HepG2 (cell line): ENCODE data around the gene SERTAD2. TPM values are rescaled to one million over a fixed set of nuclear protein-coding genes. Genes with fewer than 3 reads are reported as not detected.

Experiments used
- AGO1 ChIP-seq: fragments of 200-400 bp; formaldehyde crosslinking; IDR thresholded peaks from 2 replicates; pipeline ENCODE4 v1.6.1; 2017; ENCODE audit warnings: mild to moderate bottlenecking, low read depth, low read length, moderate library complexity; ENCODE audit not compliant: poor library complexity, severe bottlenecking
- CBX2 ChIP-seq, 2 experiments: fragments of 200-600 bp in 1 of 2; sonication (generic); formaldehyde crosslinking in 1 of 2; IDR thresholded peaks; 2 replicates each; pipeline versions ENCODE4 v1.7.0 to v1.8.1; 2018 to 2022; ENCODE audit warnings: low read depth in 2 of 2, low read length in 1 of 2, mild to moderate bottlenecking in 1 of 2, missing genetic modification reagents in 1 of 2
- CC2D1A ChIP-seq: sonication (generic); formaldehyde crosslinking; IDR thresholded peaks from 2 replicates; pipeline ENCODE4 v1.8.1; 2023; ENCODE audit warnings: mild to moderate bottlenecking, missing genetic modification reagents
- CTCF ChIP-seq: sonication (generic); formaldehyde crosslinking; IDR thresholded peaks from 2 replicates; pipeline ENCODE4 v1.5.0; 2020; ENCODE audit warnings: mild to moderate bottlenecking, missing genetic modification reagents, moderate library complexity
- DR1 ChIP-seq: sonication (generic); formaldehyde crosslinking; IDR thresholded peaks from 2 replicates; pipeline ENCODE4 v1.8.0; 2021; ENCODE audit warnings: mild to moderate bottlenecking, missing genetic modification reagents, inconsistent platforms
- DRAP1 ChIP-seq: IDR thresholded peaks from 2 replicates; pipeline ENCODE4 v1.6.1; 2016; ENCODE audit warnings: missing genetic modification reagents, missing compliant biosample characterization
- ELF3 ChIP-seq: IDR thresholded peaks from 2 replicates; pipeline ENCODE4 v1.6.1; 2016; ENCODE audit warnings: missing genetic modification reagents, missing compliant biosample characterization
- FOXO1 ChIP-seq: sonication (generic); formaldehyde crosslinking; IDR thresholded peaks from 2 replicates; pipeline ENCODE4 v1.4.0; 2020; ENCODE audit warnings: missing genetic modification reagents
- GRHL1 ChIP-seq: sonication (generic); formaldehyde crosslinking; conservative IDR thresholded peaks from 2 replicates; pipeline ENCODE4 v1.8.0; 2022; ENCODE audit warnings: missing genetic modification reagents
- IKZF4 ChIP-seq: sonication (generic); formaldehyde crosslinking; IDR thresholded peaks from 2 replicates; pipeline ENCODE4 v1.5.1; 2020; ENCODE audit warnings: borderline replicate concordance, mild to moderate bottlenecking, low read depth, missing genetic modification reagents; ENCODE audit errors: not compliant biosample characterization
- KDM1A ChIP-seq: IDR thresholded peaks from 2 replicates; pipeline ENCODE4 v1.6.1; 2016; ENCODE audit warnings: missing compliant biosample characterization
- KLF16 ChIP-seq, 2 experiments: sonication (generic) in 1 of 2; formaldehyde crosslinking in 1 of 2; IDR thresholded peaks; 2 replicates each; pipeline versions ENCODE4 v1.6.1 to v1.8.0; 2016 to 2023; ENCODE audit warnings: missing genetic modification reagents in 2 of 2, missing compliant biosample characterization in 1 of 2
- MAF1 ChIP-seq: sonication (generic); formaldehyde crosslinking; IDR thresholded peaks from 2 replicates; pipeline ENCODE4 v1.5.0; 2020; ENCODE audit warnings: missing genetic modification reagents, borderline replicate concordance
- MED8 ChIP-seq: sonication (generic); formaldehyde crosslinking; IDR thresholded peaks from 2 replicates; pipeline ENCODE4 v1.8.1; 2023; ENCODE audit warnings: mild to moderate bottlenecking, missing genetic modification reagents; ENCODE audit not compliant: insufficient replicate concordance
- NFATC3 ChIP-seq: sonication (generic); formaldehyde crosslinking; IDR thresholded peaks from 2 replicates; pipeline ENCODE4 v1.5.1; 2020; ENCODE audit warnings: mild to moderate bottlenecking, missing genetic modification reagents
- NFIB ChIP-seq: sonication (generic); formaldehyde crosslinking; IDR thresholded peaks from 2 replicates; pipeline ENCODE4 v1.9.0; 2021; ENCODE audit warnings: missing genetic modification reagents, mild to moderate bottlenecking, borderline replicate concordance
- PHF5A ChIP-seq: IDR thresholded peaks from one replicate; pipeline ENCODE4 v1.6.1; 2018; ENCODE audit warnings: low read depth, missing genetic modification reagents; ENCODE audit not compliant: unreplicated experiment
- SKI ChIP-seq: fragments of 450-650 bp; IDR thresholded peaks from one replicate; pipeline ENCODE4 v1.6.1; 2018; ENCODE audit warnings: mild to moderate bottlenecking; ENCODE audit not compliant: partially characterized antibody
- TBP ChIP-seq: sonication (generic); formaldehyde crosslinking; IDR thresholded peaks from 2 replicates; pipeline ENCODE4 v1.5.0; 2020; ENCODE audit warnings: missing genetic modification reagents
- U2AF1 ChIP-seq: fragments of 200-400 bp; formaldehyde crosslinking; optimal IDR thresholded peaks from 2 replicates; pipeline ENCODE3; 2017; ENCODE audit warnings: mild to moderate bottlenecking, low read depth, low read length
- U2AF2 ChIP-seq: fragments of 200-400 bp; formaldehyde crosslinking; IDR thresholded peaks from 2 replicates; pipeline ENCODE4 v1.6.1; 2017; ENCODE audit warnings: low read depth, mild to moderate bottlenecking, low read length
- ZBTB7B ChIP-seq: sonication (generic); formaldehyde crosslinking; IDR thresholded peaks from 2 replicates; pipeline ENCODE4 v1.4.0; 2020; ENCODE audit warnings: missing genetic modification reagents
- ZFAT ChIP-seq: sonication (generic); formaldehyde crosslinking; conservative IDR thresholded peaks from 2 replicates; pipeline ENCODE4 v1.8.1; 2023; ENCODE audit warnings: missing genetic modification reagents, inconsistent platforms
- ZNF20 ChIP-seq: sonication (generic); formaldehyde crosslinking; IDR thresholded peaks from 2 replicates; pipeline ENCODE4 v1.4.0; 2020; ENCODE audit warnings: mild to moderate bottlenecking, moderate library complexity, missing genetic modification reagents
- ZNF446 ChIP-seq: sonication (generic); formaldehyde crosslinking; IDR thresholded peaks from 2 replicates; pipeline ENCODE4 v1.5.0; 2020; ENCODE audit warnings: mild to moderate bottlenecking, missing genetic modification reagents
- ZNF543 ChIP-seq: sonication (generic); formaldehyde crosslinking; IDR thresholded peaks from 2 replicates; pipeline ENCODE4 v1.4.0; 2020; ENCODE audit warnings: mild to moderate bottlenecking, missing genetic modification reagents
- ZNF569 ChIP-seq: sonication (generic); formaldehyde crosslinking; IDR thresholded peaks from 2 replicates; pipeline ENCODE4 v1.5.0; 2020; ENCODE audit warnings: mild to moderate bottlenecking, missing genetic modification reagents, moderate library complexity, borderline replicate concordance
- ZNF772 ChIP-seq: sonication (generic); formaldehyde crosslinking; IDR thresholded peaks from 2 replicates; pipeline ENCODE4 v1.5.0; 2020; ENCODE audit warnings: mild to moderate bottlenecking, missing genetic modification reagents
- polyA plus RNA-seq, 8 experiments: library from polyadenylated mRNA; depleted of rRNA in 3 of 8; stranded (reverse) in 7 of 8; unstranded in 1 of 8; fragments of >200 nt; fragmentation: Illumina TruSeq in 4 of 8; extraction: Trizol in 4 of 8; gene quantifications; 2 replicates each; pipeline versions ENCODE4 v1.2.1 to v1.2.3, GENCODE V29; 2011 to 2016; ENCODE audit warnings: low read depth in 4 of 8, missing spikeins in 1 of 8, mixed read lengths in 1 of 8; ENCODE audit not compliant: insufficient read depth in 1 of 8
- total RNA-seq, 5 experiments: library from RNA; depleted of rRNA; stranded (reverse); fragments of >200 nt; fragmentation: Illumina TruSeq; extraction: Trizol; gene quantifications; 2 replicates each; pipeline ENCODE4 v1.2.3, GENCODE V29; 2016; ENCODE audit warnings: low read depth in 1 of 5

Gene SERTAD2
- total and polyA plus RNA-seq, 2 of the 13 experiments (the other 11 are each of a cell fraction or from before 2014, with no cell fraction given): 6.7 to 22.6 TPM

- no peak for TF ChIP-seq NFIB (CRISPR knock-in tag)
- no peak for TF ChIP-seq ZNF543 (CRISPR knock-in tag)
- TF ChIP-seq TBP (CRISPR knock-in tag): no peak
- TF ChIP-seq ZNF772 (CRISPR knock-in tag): no peak
- no peak for TF ChIP-seq DR1 (CRISPR knock-in tag)
- no peak for TF ChIP-seq NFATC3
- no peak for TF ChIP-seq MED8
- TF ChIP-seq IKZF4 (CRISPR knock-in tag): no peak
- peak; percentile 10; the same call in 1 of the 2 replicates for TF ChIP-seq DRAP1 (CRISPR knock-in tag)
- no peak for TF ChIP-seq ZBTB7B (CRISPR knock-in tag)
- no peak for TF ChIP-seq KDM1A (CRISPR knock-in tag)
- no peak for TF ChIP-seq U2AF1
- no peak for TF ChIP-seq ZNF20 (CRISPR knock-in tag)
- no peak for TF ChIP-seq AGO1
- no peak for TF ChIP-seq GRHL1 (CRISPR knock-in tag)
- TF ChIP-seq CTCF: 0 out of 2 replicates have a peak, but pooled peaks have one; percentile 4
- TF ChIP-seq PHF5A: no peak
- no peak for TF ChIP-seq CBX2 (IDR thresholded peaks at IDR 0.05; ENCODE audit: low read depth, low read length)
- no peak for TF ChIP-seq CBX2 (CRISPR knock-in tag; IDR thresholded peaks at IDR 0.05; ENCODE audit: low read depth)
- TF ChIP-seq ZNF569 (CRISPR knock-in tag): no peak
- TF ChIP-seq ELF3 (CRISPR knock-in tag): peak; percentile 96
- no peak for TF ChIP-seq ZFAT (CRISPR knock-in tag)
- TF ChIP-seq CC2D1A (CRISPR knock-in tag): 0 out of 2 replicates have a peak, but pooled peaks have one; percentile 9
- no peak for TF ChIP-seq U2AF2
- peak in 1 of 2 experiments; percentile 24; a peak in 1 of 4 replicates for TF ChIP-seq KLF16 (CRISPR knock-in tag; IDR thresholded peaks at IDR 0.05)
- TF ChIP-seq ZNF446: no peak
- no peak for TF ChIP-seq MAF1 (CRISPR knock-in tag)
- TF ChIP-seq FOXO1 (CRISPR knock-in tag): peak; percentile 85; the same call in 1 of the 2 replicates
- TF ChIP-seq SKI: no peak
Observed at GRCh38 chr2:64666810-64667438, 13.2 kb upstream of the SERTAD2 start (continued).
